ENCODE data around the gene JHY. TPM values are rescaled to one million over a fixed set of nuclear protein-coding genes. Genes with fewer than 3 reads are reported as not detected.

Gene JHY
- total RNA-seq, 6 donors from 2014 or later = 5.5 to 20.9 (median 8.8) TPM

DNA sequence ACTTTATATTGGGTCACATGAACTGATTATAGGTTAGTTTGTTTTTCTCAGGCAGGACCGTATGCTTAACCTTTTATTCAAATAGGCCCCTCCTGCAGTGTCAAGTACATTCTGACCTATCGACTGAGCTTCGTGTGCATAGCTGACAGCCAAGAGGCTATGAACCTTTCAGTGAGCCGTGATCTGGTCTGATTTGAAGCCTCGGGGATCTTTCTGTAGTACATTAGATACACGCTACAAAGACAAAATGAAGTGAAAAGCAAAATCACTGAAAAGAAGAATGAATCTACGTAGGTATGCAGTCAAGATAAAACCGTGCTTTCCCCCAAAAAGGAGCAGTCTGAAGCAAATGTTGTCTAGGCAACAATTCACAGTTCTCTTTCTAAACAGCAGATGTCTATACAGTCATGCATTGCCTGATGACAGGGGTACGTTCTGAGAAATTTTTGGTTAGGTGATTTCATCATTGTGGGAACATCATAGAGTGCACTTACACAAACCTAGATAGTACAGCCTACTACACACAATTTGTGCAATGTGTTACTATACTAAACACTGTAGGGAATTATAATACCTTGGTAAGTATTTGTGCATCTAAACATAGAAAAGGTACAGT lies 18.1 kb downstream of the JHY start:
- TF ChIP-seq POLR2AphosphoS5 (IDR thresholded peaks at IDR 0.05) (no peak), EP300 (IDR thresholded peaks at IDR 0.05) (no peak), POLR2A (IDR thresholded peaks at IDR 0.05) (no peak)
- TF ChIP-seq, protein P1, sequence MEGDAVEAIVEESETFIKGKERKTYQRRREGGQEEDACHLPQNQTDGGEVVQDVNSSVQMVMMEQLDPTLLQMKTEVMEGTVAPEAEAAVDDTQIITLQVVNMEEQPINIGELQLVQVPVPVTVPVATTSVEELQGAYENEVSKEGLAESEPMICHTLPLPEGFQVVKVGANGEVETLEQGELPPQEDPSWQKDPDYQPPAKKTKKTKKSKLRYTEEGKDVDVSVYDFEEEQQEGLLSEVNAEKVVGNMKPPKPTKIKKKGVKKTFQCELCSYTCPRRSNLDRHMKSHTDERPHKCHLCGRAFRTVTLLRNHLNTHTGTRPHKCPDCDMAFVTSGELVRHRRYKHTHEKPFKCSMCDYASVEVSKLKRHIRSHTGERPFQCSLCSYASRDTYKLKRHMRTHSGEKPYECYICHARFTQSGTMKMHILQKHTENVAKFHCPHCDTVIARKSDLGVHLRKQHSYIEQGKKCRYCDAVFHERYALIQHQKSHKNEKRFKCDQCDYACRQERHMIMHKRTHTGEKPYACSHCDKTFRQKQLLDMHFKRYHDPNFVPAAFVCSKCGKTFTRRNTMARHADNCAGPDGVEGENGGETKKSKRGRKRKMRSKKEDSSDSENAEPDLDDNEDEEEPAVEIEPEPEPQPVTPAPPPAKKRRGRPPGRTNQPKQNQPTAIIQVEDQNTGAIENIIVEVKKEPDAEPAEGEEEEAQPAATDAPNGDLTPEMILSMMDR (IDR thresholded peaks at IDR 0.05) = no peak
- ATAC-seq (ENCODE audit: low FRiP score in 2 of 2) = no peak
- Histone ChIP-seq H3K27me3 (no peaks in the 10 kb centered on the region), H3K9me3 (no peaks in the 10 kb centered on the region), H3K4me1 (no peaks in the 10 kb centered on the region), H3K4me3 (no peak overlapping the region), H3K36me3 (peaks cover 0 to 12% (median 0%) of the 10 kb centered on the region in 4 donors), H3K27ac (no peak overlapping the region)
- WGBS, 2 donors = 77 to 82% methylated on average over 9 of the region's 9 CpGs
- no peak for DNase-seq

DNA sequence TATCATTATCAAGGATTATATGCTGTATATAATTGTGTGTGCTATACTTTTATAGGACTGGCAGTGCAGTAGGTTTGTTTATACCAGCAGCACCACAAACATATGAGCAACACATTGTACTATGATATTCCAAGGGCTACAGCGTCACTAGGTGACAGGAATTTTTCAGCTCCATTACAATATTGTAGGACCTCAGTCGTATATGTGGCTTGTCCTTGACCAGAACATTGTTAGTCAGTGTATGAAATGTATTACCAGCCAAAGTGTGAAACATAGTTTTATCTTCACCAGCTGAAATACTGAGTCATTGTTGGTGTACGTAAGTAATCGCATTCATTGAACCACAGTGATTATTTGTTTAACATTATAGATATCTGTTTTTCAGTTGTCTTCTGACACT lies 20.4 kb downstream of the JHY start:
- Histone ChIP-seq H3K4me1 (no peaks in the 10 kb centered on the region), H3K4me3 (no peak overlapping the region), H3K27ac (no peak overlapping the region), H3K9me3 (no peaks in the 10 kb centered on the region), H3K36me3 (peaks cover 0 to 12% (median 0%) of the 10 kb centered on the region in 4 donors), H3K27me3 (no peaks in the 10 kb centered on the region)
- no peak for TF ChIP-seq EP300 (IDR thresholded peaks at IDR 0.05)
- 93 to 95% methylated on average over 4 of the region's 4 CpGs for WGBS, 2 donors
- ATAC-seq (ENCODE audit: low FRiP score in 2 of 2) = no peak
- no peak for DNase-seq

DNA sequence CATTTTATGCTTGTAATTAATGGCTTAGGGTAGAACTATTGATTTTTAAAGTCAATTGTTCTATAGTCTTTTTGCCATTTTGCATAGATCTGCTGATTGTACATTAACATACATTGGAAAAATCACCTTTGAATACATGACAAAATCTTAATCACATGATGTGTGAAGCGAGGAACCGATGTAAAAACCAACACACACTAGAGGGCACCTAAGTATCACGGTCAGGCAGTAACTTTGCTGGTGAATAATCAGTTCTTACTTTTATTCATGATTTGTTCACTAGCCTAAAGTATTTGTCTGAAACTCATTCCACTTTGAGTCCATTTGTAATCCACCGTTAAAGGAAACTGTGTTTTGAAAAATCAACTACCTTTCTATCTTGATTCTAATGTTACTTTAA lies 28.2 kb downstream of the JHY start:
- DNase-seq (no peak), ATAC-seq (ENCODE audit: low FRiP score in 2 of 2) (no peak)
- H3K27me3 ChIP-seq = no peaks in the 10 kb centered on the region
- H3K4me1 ChIP-seq = no peaks in the 10 kb centered on the region
- no peaks in the 10 kb centered on the region for H3K36me3 ChIP-seq
- WGBS, 2 donors = 68 to 69% methylated on average over 4 of the region's 4 CpGs
- no peaks in the 10 kb centered on the region for H3K9me3 ChIP-seq
- TF ChIP-seq, protein P1 (IDR thresholded peaks at IDR 0.05) = peak in 1 of 6 experiments; percentile 26
- TF ChIP-seq POLR2A (IDR thresholded peaks at IDR 0.05) (no peak), EP300 (IDR thresholded peaks at IDR 0.05) (no peak)
- no peak overlapping the region for H3K27ac ChIP-seq
- no peak overlapping the region for H3K4me3 ChIP-seq

DNA sequence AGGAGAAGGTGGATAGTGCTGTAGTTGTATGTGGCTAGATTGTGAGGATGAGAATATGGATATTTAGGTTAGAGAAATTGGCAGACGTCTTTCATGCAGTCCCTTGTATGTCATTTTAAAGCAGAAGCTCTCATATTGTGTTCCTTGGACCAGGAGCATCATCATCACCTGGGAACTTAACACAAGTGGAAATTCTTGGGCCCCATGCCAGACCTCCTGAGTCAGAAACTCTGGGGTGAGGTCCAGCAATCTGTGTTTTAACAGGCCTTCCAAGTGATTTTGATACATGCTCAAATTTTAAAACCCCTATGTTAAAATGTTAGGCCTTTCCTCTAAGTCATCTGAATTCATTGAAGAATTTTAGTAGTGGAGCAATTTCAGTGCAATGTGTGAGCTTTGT lies 34.8 kb downstream of the JHY start:
- H3K4me3 ChIP-seq = no peak overlapping the region
- H3K4me1 ChIP-seq = peaks cover 0 to 4% (median 0%) of the 10 kb centered on the region in 4 donors
- H3K27me3 ChIP-seq = no peaks in the 10 kb centered on the region
- TF ChIP-seq POLR2A (IDR thresholded peaks at IDR 0.05) (no peak), EP300 (IDR thresholded peaks at IDR 0.05) (no peak), POLR2AphosphoS5 (IDR thresholded peaks at IDR 0.05) (no peak)
- TF ChIP-seq, protein P1 (IDR thresholded peaks at IDR 0.05) = no peak
- 35 to 64% methylated on average over 1 of the region's 1 CpG for WGBS, 2 donors
- peak in 1 of 2 donors; percentile 49 for ATAC-seq (ENCODE audit: low FRiP score in 2 of 2)
- H3K27ac ChIP-seq = no peak overlapping the region
- no peaks in the 10 kb centered on the region for H3K36me3 ChIP-seq
- no peaks in the 10 kb centered on the region for H3K9me3 ChIP-seq
- DNase-seq = peak in 1 of 2 donors; percentile 77

DNA sequence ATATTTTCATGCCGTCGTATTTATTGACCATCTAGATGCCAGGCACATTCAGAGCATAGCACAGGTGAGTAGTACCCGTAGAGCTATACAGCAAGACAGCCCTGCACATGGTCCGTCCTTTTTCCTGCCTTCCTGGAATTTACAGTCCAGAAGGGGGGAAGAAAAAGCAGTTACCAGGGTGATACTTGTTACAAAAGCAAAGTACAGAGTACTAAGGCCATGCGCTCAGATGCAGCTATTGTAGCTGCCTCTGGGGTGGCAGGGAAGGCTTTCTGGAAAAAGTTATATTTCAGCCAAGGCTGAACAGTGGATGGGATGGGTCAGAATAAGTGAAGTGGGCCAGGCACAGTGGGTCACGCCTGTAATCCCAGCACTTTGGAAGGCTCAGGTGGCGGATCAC lies 36.2 kb downstream of the JHY start:
- TF ChIP-seq POLR2AphosphoS5 (IDR thresholded peaks at IDR 0.05) (no peak), POLR2A (IDR thresholded peaks at IDR 0.05) (no peak), EP300 (IDR thresholded peaks at IDR 0.05) (no peak)
- TF ChIP-seq, protein P1 (IDR thresholded peaks at IDR 0.05) = no peak
- Histone ChIP-seq H3K9me3 (no peaks in the 10 kb centered on the region), H3K36me3 (no peaks in the 10 kb centered on the region), H3K4me1 (peaks cover 0 to 4% (median 0%) of the 10 kb centered on the region in 4 donors), H3K4me3 (no peak overlapping the region), H3K27ac (no peak overlapping the region), H3K27me3 (no peaks in the 10 kb centered on the region)
- 89 to 97% methylated on average over 7 of the region's 7 CpGs for WGBS, 2 donors
- DNase-seq (no peak), ATAC-seq (ENCODE audit: low FRiP score in 2 of 2) (no peak)
